ENCODE measurements around the gene SLC66A2. TPM values are rescaled to one million over a fixed set of nuclear protein-coding genes. Genes with fewer than 3 reads are reported as not detected.
"Not testable (repeated sequence)": the region's sequence is repeated elsewhere in the genome, so short reads cannot be mapped to it uniquely, and the experiment has no call there.

SLC66A2 gene
- total RNA-seq, 1 donor from 2014 or later: 46.5 TPM

DNA sequence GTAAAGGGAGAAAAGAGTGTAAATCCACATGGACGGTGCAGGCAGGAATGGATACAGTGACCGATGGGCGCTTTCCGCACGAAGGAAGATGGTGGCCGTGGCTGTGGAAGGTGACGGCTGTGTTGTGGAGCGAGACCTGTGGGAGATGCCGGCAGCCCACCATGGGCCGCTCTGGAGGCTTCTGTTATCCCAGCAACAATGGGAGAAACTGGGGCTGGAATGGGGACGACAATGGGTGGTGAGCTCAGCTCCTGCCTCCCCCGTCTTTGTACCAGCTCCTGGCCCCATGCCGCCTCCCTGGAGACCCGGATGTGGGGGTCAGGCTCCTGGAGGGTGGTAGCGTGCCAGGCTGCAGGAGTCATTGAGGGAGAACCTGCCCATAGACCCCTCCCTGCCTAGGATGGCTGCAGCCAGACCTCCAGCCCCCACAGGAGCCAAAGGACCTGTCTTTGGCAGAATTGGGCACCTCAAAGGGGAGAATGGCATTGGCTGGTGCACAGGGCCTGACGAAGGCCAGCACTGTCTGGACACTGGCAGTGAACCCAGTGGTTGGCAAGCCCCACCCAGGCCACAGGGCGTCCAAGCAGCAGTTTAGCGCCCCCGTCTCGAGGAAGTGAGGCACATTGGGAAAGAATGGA lies 72.6 kb downstream of the SLC66A2 start:
- H3K36me3 Mint-ChIP-seq (ENCODE audit: low read depth): no peaks in the 10 kb centered on the region
- no peak overlapping the region for H3K27ac Mint-ChIP-seq
- H3K9me3 Mint-ChIP-seq: no peaks in the 10 kb centered on the region
- intact Hi-C loops (cut with micrococcal nuclease): no loop called here
- H3K4me3 Mint-ChIP-seq: no peak overlapping the region
- no peak for DNase-seq
- H3K27me3 Mint-ChIP-seq: no peaks in the 10 kb centered on the region
- H3K4me1 Mint-ChIP-seq: no peaks in the 10 kb centered on the region

- H3K9me3 Mint-ChIP-seq; H3K4me1 Mint-ChIP-seq; H3K36me3 Mint-ChIP-seq (ENCODE audit: low read depth); H3K27me3 Mint-ChIP-seq; DNase-seq; intact Hi-C loops (cut with micrococcal nuclease); H3K27ac Mint-ChIP-seq; H3K4me3 Mint-ChIP-seq: not testable (repeated sequence)
Observed at GRCh38 chr18:79878246-79878645, 73.2 kb downstream of the SLC66A2 start.

- H3K27me3 Mint-ChIP-seq: no peaks in the 10 kb centered on the region
Observed at GRCh38 chr18:79877163-79878091, 74.0 kb downstream of the SLC66A2 start.

GRCh38 chr18:79876497-79876896 lies 75.0 kb downstream of the SLC66A2 start:
- DNase-seq: no peak
- Mint-ChIP-seq H3K27ac (no peak overlapping the region), H3K4me3 (no peak overlapping the region), H3K27me3 (no peaks in the 10 kb centered on the region), H3K36me3 (ENCODE audit: low read depth) (no peaks in the 10 kb centered on the region), H3K9me3 (no peaks in the 10 kb centered on the region), H3K4me1 (no peaks in the 10 kb centered on the region)
- intact Hi-C loops (cut with micrococcal nuclease): no loop called here

More at GRCh38 chr18:79877163-79878091, 74.0 kb downstream of the SLC66A2 start:
- DNase-seq: no peak
- Mint-ChIP-seq H3K4me3 (no peak overlapping the region), H3K4me1 (no peaks in the 10 kb centered on the region), H3K27ac (no peak overlapping the region), H3K36me3 (ENCODE audit: low read depth) (no peaks in the 10 kb centered on the region), H3K9me3 (no peaks in the 10 kb centered on the region)
- intact Hi-C loops (cut with micrococcal nuclease): no loop called here

DNA sequence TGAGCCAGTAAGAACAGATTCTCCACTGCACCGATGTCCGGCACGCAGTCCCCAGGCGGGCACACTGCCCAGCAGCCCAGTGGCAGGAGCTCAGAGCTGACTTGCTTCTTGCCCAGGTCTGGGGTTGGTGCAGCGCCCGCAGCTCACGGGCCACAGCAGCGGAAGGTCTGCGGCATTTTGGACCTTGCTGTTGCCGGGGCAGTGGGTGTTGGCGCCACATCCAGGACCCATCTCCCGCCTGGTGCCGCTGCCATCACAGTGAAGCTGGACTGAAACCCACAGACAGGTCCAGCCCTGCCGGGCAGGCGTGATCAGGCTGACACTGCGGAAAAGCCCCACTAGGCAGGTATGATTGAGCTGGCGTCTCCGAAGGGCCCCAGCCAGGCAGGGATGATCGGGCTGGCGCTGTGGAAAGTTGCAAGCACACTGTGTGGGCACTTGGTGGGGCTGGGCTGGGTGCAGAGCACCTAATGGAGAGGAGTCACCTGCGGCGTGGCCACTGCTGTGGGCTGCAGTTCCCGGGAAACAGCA lies 75.5 kb downstream of the SLC66A2 start:
- intact Hi-C loops (cut with micrococcal nuclease): no loop called here

DNA sequence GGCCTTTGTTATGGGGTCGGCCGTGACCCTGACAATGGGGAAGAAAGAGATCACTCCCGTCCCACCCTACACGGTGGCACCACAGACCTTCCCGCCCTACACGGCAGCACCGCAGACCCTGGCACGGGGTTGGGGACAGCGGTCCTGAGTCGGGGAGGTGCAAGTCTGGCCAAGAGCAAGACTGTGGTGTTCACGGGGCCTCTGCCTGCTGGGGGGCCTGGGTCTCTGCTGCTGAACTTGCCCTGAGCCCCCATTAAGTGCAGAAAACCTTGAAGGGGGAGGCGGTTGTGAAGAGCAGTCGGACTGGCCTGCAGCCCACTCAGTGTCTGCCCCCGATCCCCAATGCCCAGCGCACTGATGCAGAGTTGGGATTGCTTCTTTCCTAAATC lies 75.9 kb downstream of the SLC66A2 start:
- Mint-ChIP-seq H3K9me3 (no peaks in the 10 kb centered on the region), H3K4me3 (no peak overlapping the region), H3K27me3 (no peaks in the 10 kb centered on the region), H3K36me3 (ENCODE audit: low read depth) (no peaks in the 10 kb centered on the region), H3K4me1 (no peaks in the 10 kb centered on the region), H3K27ac (no peak overlapping the region)
- intact Hi-C loops (cut with micrococcal nuclease): no loop called here
- no peak for DNase-seq

More for the DNA sequence above, 75.5 kb downstream of the SLC66A2 start:
- no peaks in the 10 kb centered on the region for H3K4me1 Mint-ChIP-seq
- no peaks in the 10 kb centered on the region for H3K9me3 Mint-ChIP-seq
- no peak for DNase-seq
- H3K27ac Mint-ChIP-seq: no peak overlapping the region
- no peak overlapping the region for H3K4me3 Mint-ChIP-seq
- no peaks in the 10 kb centered on the region for H3K36me3 Mint-ChIP-seq (ENCODE audit: low read depth)
- no peaks in the 10 kb centered on the region for H3K27me3 Mint-ChIP-seq

GRCh38 chr18:79874553-79875530 lies 76.6 kb downstream of the SLC66A2 start:
- intact Hi-C loops (cut with micrococcal nuclease): no loop called here
- no peaks in the 10 kb centered on the region for H3K27me3 Mint-ChIP-seq
- H3K4me3 Mint-ChIP-seq: no peak overlapping the region
- no peak overlapping the region for H3K27ac Mint-ChIP-seq
- H3K4me1 Mint-ChIP-seq: no peaks in the 10 kb centered on the region
- no peak for DNase-seq
- H3K36me3 Mint-ChIP-seq (ENCODE audit: low read depth): no peaks in the 10 kb centered on the region
- no peaks in the 10 kb centered on the region for H3K9me3 Mint-ChIP-seq

- intact Hi-C loops (cut with micrococcal nuclease): no loop called here
- DNase-seq: no peak
- no peaks in the 10 kb centered on the region for H3K9me3 Mint-ChIP-seq
- H3K36me3 Mint-ChIP-seq (ENCODE audit: low read depth): no peaks in the 10 kb centered on the region
- H3K4me1 Mint-ChIP-seq: no peaks in the 10 kb centered on the region
- no peak overlapping the region for H3K4me3 Mint-ChIP-seq
- no peaks in the 10 kb centered on the region for H3K27me3 Mint-ChIP-seq
- no peak overlapping the region for H3K27ac Mint-ChIP-seq
Observed at GRCh38 chr18:79873449-79874110, 77.9 kb downstream of the SLC66A2 start.

DNA sequence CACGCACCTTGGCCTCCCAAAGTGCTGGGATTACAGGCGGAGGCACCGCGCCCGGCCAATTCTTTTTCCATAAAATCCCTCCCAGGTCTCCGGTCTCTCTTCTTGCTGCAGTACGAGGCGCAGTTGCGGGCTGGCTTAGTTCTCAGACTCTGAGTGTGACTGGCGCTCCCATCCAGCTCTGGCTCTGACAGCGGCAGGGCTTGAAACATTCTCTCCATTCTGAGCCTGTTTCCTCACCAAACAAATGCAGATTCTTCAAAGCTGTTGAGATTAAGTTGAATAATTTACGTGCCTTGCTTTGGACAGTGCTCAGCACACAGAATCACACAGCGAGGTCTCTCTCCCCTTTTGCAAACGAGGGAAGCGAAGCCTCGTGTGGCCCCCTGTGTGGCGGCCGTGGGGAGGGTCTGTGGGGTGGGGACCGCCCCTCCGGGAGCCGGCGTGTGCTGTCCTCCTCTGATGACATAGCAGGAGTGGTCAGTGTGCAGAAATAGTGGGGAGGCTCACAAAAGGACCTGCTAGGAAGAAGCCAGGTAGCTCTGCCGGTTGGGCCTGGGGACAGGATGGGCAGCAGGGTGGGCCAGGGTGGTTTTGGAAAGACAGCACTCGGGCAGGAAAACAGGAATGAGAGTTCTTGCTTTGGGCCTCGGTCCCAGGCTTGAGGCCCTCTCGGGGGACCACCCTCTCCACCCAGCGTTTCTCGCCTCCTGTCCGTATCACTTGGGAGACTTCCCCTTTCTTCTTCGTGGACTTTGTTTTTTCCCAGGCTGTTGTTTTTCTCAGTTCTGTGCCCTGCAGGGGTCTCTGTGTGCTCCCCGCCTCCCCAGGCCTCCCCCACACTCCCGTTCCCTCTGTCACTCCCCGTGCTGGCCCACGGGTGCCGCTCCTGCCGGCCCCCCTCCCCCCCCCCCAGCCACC lies 78.7 kb downstream of the SLC66A2 start:
- DNase-seq: no peak
- Mint-ChIP-seq H3K27me3 (no peaks in the 10 kb centered on the region), H3K4me3 (no peak overlapping the region), H3K36me3 (ENCODE audit: low read depth) (no peaks in the 10 kb centered on the region), H3K27ac (no peak overlapping the region), H3K9me3 (no peaks in the 10 kb centered on the region), H3K4me1 (no peaks in the 10 kb centered on the region)
- intact Hi-C loops (cut with micrococcal nuclease): no loop called here

DNA sequence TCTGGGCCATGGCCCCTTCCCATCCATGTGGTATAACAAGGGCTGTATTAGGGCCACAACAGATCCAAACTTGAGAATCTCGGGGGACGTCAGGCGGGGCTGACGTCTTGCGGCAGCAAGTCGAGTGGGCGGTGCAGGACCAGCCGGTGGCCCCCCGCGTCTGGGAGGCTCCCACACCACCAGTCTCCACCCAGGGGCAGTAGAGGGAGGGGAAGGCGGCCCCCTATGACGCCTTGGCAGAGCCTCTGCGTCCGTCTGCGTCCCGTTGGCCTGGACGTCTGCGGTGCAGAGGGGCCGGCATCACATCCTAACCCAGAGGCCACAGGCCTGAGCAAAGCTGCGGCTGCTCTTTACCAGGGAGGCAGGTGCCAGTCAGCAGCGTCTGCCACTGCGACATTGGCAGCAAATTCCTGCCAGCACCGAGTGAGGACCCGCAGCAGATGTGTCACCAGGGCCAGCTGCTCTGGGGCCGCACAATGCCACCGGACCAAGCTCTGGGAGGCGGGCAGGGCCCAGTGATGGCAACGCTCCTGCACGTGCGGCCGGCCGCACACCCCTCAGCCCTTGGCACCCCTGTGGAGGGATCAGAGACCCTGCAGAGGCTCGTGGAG lies 79.9 kb downstream of the SLC66A2 start:
- DNase-seq: no peak
- no peaks in the 10 kb centered on the region for H3K9me3 Mint-ChIP-seq
- no peaks in the 10 kb centered on the region for H3K4me1 Mint-ChIP-seq
- H3K4me3 Mint-ChIP-seq: no peak overlapping the region
- H3K36me3 Mint-ChIP-seq (ENCODE audit: low read depth): no peaks in the 10 kb centered on the region
- intact Hi-C loops (cut with micrococcal nuclease): no loop called here
- no peaks in the 10 kb centered on the region for H3K27me3 Mint-ChIP-seq
- H3K27ac Mint-ChIP-seq: no peak overlapping the region

DNA sequence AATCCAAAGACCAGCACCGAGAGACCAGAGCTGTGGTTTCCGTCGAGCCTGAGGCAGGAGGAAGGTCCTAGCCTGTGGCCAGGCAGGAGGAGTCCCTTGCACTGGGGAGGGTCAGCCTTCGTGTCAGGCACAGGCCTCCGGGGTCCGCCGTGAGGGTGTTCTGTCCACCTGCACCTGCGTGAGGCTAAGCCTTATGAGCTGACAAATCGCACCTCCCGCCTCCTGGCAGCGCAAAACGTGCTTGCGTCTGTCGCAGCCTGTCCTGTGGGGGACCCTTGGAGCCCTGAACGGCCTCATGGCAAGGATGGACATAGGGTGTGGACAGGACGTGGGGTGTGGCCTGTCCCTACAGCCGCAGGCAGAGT lies 80.4 kb downstream of the SLC66A2 start:
- DNase-seq: no peak
- Mint-ChIP-seq H3K9me3 (no peaks in the 10 kb centered on the region), H3K36me3 (ENCODE audit: low read depth) (no peaks in the 10 kb centered on the region), H3K4me1 (no peaks in the 10 kb centered on the region), H3K27ac (no peak overlapping the region), H3K4me3 (no peak overlapping the region), H3K27me3 (no peaks in the 10 kb centered on the region)
- intact Hi-C loops (cut with micrococcal nuclease): no loop called here

GRCh38 chr18:79870301-79871025 lies 81.0 kb downstream of the SLC66A2 start:
- DNase-seq: no peak
- Mint-ChIP-seq H3K4me3 (no peak overlapping the region), H3K9me3 (no peaks in the 10 kb centered on the region), H3K36me3 (ENCODE audit: low read depth) (no peaks in the 10 kb centered on the region), H3K4me1 (no peaks in the 10 kb centered on the region), H3K27me3 (no peaks in the 10 kb centered on the region), H3K27ac (no peak overlapping the region)
- intact Hi-C loops (cut with micrococcal nuclease): no loop called here

All from activated CD4-positive, alpha-beta T cell treated with anti-CD3 and anti-CD28 coated beads, Interleukin-2, amount 10 ng/mL, durations not matched to agents 24 days and 14 days (primary cell).